SH-SY5Y (cell line): ENCODE measurements around the gene PCBD1.

Experiments
- GATA2 ChIP-seq: IDR thresholded peaks from 2 replicates; pipeline ENCODE4 v1.6.1; 2011; ENCODE audit warnings: mild to moderate bottlenecking, low read depth, low read length
- GATA3 ChIP-seq: IDR thresholded peaks from 2 replicates; pipeline ENCODE4 v1.6.1; 2011; ENCODE audit warnings: low read depth, mild to moderate bottlenecking, low read length, moderate library complexity

GRCh38 chr10:70843333-70843732, 45.0 kb downstream of the PCBD1 start:
- TF ChIP-seq GATA2 (no peak), GATA3 (no peak)
